Effector memory CD4-positive, alpha-beta T cell (primary cell): Measurements from ENCODE around the gene SETD7.
"Not testable (repeated sequence)": the region's sequence is repeated elsewhere in the genome, so short reads cannot be mapped to it uniquely, and the experiment has no call there.

Experiments
- DNase-seq, 3 donors: peaks; one replicate each; pipeline ENCODE4 v3.0.0-alpha.2; 2020
- H3K27ac ChIP-seq: 2 replicates; pipeline ENCODE4 v1.7.0; 2013; ENCODE audit warnings: mild to moderate bottlenecking, low read length, moderate library complexity; ENCODE audit not compliant: insufficient read depth, poor library complexity, severe bottlenecking
- H3K27me3 ChIP-seq: replicated peaks from 2 replicates; pipeline ENCODE4 v1.7.0; 2013; ENCODE audit warnings: mild to moderate bottlenecking, low read length; ENCODE audit not compliant: insufficient read depth, control insufficient read depth, poor library complexity, severe bottlenecking
- H3K36me3 ChIP-seq: 2 replicates; pipeline ENCODE4 v1.7.0; 2013; ENCODE audit warnings: mild to moderate bottlenecking, low read length, moderate library complexity; ENCODE audit not compliant: control insufficient read depth, insufficient read depth
- H3K4me1 ChIP-seq: 2 replicates; pipeline ENCODE4 v1.7.0; 2013; ENCODE audit warnings: low read length, mild to moderate bottlenecking; ENCODE audit not compliant: control insufficient read depth, insufficient read depth, poor library complexity, severe bottlenecking
- H3K4me3 ChIP-seq: 2 replicates; pipeline ENCODE4 v1.7.0; 2013; ENCODE audit warnings: low read length, low read depth, mild to moderate bottlenecking; ENCODE audit not compliant: insufficient read depth, poor library complexity, severe bottlenecking
- H3K9me3 ChIP-seq: 2 replicates; pipeline ENCODE4 v1.7.0; 2013; ENCODE audit warnings: mild to moderate bottlenecking, low read length, moderate library complexity; ENCODE audit not compliant: control insufficient read depth

Gene SETD7

GRCh38 chr4:139458543-139458942, 97.5 kb downstream of the SETD7 start:
- no peak for DNase-seq
- Histone ChIP-seq H3K27me3 (no peaks in the 10 kb centered on the region), H3K27ac (no peak overlapping the region), H3K36me3 (peaks cover 8% of the 10 kb centered on the region), H3K4me1 (peaks cover 9% of the 10 kb centered on the region), H3K4me3 (no peak overlapping the region), H3K9me3 (no peaks in the 10 kb centered on the region)

GRCh38 chr4:139457318-139457717, 98.7 kb downstream of the SETD7 start:
- H3K4me1 ChIP-seq, result peaks cover 13% of the 10 kb centered on the region

GRCh38 chr4:139455126-139455538, 100.9 kb downstream of the SETD7 start:
- Histone ChIP-seq H3K4me1 (peaks cover 13% of the 10 kb centered on the region), H3K36me3 (no peaks in the 10 kb centered on the region), H3K9me3 (no peaks in the 10 kb centered on the region), H3K27ac (no peak overlapping the region), H3K4me3 (peak overlapping the region; percentile 71), H3K27me3 (no peaks in the 10 kb centered on the region)
- DNase-seq, result no peak

More at GRCh38 chr4:139457318-139457717, 98.7 kb downstream of the SETD7 start:
- H3K27ac ChIP-seq, result no peak overlapping the region
- DNase-seq, result no peak
- no peaks in the 10 kb centered on the region for H3K27me3 ChIP-seq
- no peak overlapping the region for H3K4me3 ChIP-seq
- no peaks in the 10 kb centered on the region for H3K9me3 ChIP-seq
- peaks cover 6% of the 10 kb centered on the region for H3K36me3 ChIP-seq

GRCh38 chr4:139454111-139455045, 101.6 kb downstream of the SETD7 start, which contains the start of gene RAB33B:
RAB33B (plus strand) TSS chr4:139454121; CDS start chr4:139454196, 75 bp downstream.
- no peaks in the 10 kb centered on the region for H3K9me3 ChIP-seq
- H3K4me1 ChIP-seq, result peaks cover 13% of the 10 kb centered on the region
- DNase-seq, result no peak
- H3K4me3 ChIP-seq, result peak within 1 kb of the TSS; percentile 71
- peak within 1 kb of the TSS; percentile 95 for H3K27ac ChIP-seq
- no peaks in the 10 kb centered on the region for H3K27me3 ChIP-seq
- H3K36me3 ChIP-seq, result no peaks in the 10 kb centered on the region

GRCh38 chr4:139453371-139454110, 102.5 kb downstream of the SETD7 start:
- H3K4me1 ChIP-seq, result peaks cover 13% of the 10 kb centered on the region
- peak overlapping the region; percentile 71 for H3K4me3 ChIP-seq
- H3K9me3 ChIP-seq, result no peaks in the 10 kb centered on the region
- no peaks in the 10 kb centered on the region for H3K27me3 ChIP-seq
- peak; percentile 90 to 96 (median 95) for DNase-seq
- no peaks in the 10 kb centered on the region for H3K36me3 ChIP-seq
- peak overlapping the region; percentile 95 for H3K27ac ChIP-seq

GRCh38 chr4:139453041-139453370, 103.0 kb downstream of the SETD7 start:
- H3K36me3 ChIP-seq, result no peaks in the 10 kb centered on the region
- peak overlapping the region; percentile 71 for H3K4me3 ChIP-seq
- peak; percentile 58 to 66 (median 63) for DNase-seq
- peaks cover 13% of the 10 kb centered on the region for H3K4me1 ChIP-seq
- peak overlapping the region; percentile 95 for H3K27ac ChIP-seq
- no peaks in the 10 kb centered on the region for H3K9me3 ChIP-seq
- H3K27me3 ChIP-seq, result no peaks in the 10 kb centered on the region

GRCh38 chr4:139451997-139452396, 104.0 kb downstream of the SETD7 start:
- H3K4me3 ChIP-seq, result no peak overlapping the region
- no peak for DNase-seq
- H3K36me3 ChIP-seq, result no peaks in the 10 kb centered on the region
- H3K27ac ChIP-seq, result peak overlapping the region; percentile 95
- no peaks in the 10 kb centered on the region for H3K27me3 ChIP-seq
- H3K4me1 ChIP-seq, result peaks cover 13% of the 10 kb centered on the region
- H3K9me3 ChIP-seq, result no peaks in the 10 kb centered on the region

GRCh38 chr4:139450586-139450985, 105.4 kb downstream of the SETD7 start:
- Histone ChIP-seq H3K4me1 (peaks cover 13% of the 10 kb centered on the region), H3K36me3 (no peaks in the 10 kb centered on the region), H3K9me3 (no peaks in the 10 kb centered on the region), H3K4me3 (no peak overlapping the region), H3K27ac (no peak overlapping the region), H3K27me3 (no peaks in the 10 kb centered on the region)
- no peak for DNase-seq

GRCh38 chr4:139447078-139447477, 108.9 kb downstream of the SETD7 start:
- H3K4me1 ChIP-seq, DNase-seq, H3K4me3 ChIP-seq, H3K27me3 ChIP-seq, H3K36me3 ChIP-seq, H3K9me3 ChIP-seq, H3K27ac ChIP-seq: not testable (repeated sequence)
